ENCODE measurements around the gene SRSF7. TPM values are rescaled to one million over a fixed set of nuclear protein-coding genes. Genes with fewer than 3 reads are reported as not detected.

SRSF7 gene
- total RNA-seq, 4 donors from 2014 or later: 21.5 to 51.4 (median 34.1) TPM

DNA sequence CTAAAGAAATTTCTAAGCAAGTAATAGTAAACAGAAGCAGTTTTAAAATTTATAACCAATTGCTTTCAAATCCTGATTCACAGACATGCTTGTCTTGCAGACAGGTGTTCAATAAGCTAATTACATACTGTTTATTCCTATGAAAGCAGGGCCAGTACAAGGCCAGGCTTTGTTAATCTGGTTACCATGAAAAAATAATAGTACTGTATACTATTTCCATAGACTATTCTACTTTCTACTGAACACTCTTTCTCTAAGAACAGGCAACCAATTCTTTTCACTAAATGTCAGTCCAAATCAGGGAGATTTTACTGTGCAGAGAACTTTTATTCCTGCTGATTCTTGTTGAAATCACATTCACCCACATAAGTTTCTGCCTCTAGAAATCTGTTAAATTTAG is 2.9 kb upstream of the SRSF7 start:
- no peaks in the 10 kb centered on the region for H3K27me3 ChIP-seq
- H3K9me3 ChIP-seq: no peaks in the 10 kb centered on the region
- H3K4me3 ChIP-seq: no peak overlapping the region
- in situ Hi-C loops (cut with MboI; ENCODE audit: low sequenced_read_pairs in 4 of 4) (no loop called here), intact Hi-C loops (cut with DNase I; ENCODE audit: low total_unique reads) (no loop called here)
- no peak overlapping the region for H3K27ac ChIP-seq
- H3K36me3 ChIP-seq: peaks cover 0 to 7% of the 10 kb centered on the region in 2 donors
- TF ChIP-seq, protein P1, sequence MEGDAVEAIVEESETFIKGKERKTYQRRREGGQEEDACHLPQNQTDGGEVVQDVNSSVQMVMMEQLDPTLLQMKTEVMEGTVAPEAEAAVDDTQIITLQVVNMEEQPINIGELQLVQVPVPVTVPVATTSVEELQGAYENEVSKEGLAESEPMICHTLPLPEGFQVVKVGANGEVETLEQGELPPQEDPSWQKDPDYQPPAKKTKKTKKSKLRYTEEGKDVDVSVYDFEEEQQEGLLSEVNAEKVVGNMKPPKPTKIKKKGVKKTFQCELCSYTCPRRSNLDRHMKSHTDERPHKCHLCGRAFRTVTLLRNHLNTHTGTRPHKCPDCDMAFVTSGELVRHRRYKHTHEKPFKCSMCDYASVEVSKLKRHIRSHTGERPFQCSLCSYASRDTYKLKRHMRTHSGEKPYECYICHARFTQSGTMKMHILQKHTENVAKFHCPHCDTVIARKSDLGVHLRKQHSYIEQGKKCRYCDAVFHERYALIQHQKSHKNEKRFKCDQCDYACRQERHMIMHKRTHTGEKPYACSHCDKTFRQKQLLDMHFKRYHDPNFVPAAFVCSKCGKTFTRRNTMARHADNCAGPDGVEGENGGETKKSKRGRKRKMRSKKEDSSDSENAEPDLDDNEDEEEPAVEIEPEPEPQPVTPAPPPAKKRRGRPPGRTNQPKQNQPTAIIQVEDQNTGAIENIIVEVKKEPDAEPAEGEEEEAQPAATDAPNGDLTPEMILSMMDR (IDR thresholded peaks at IDR 0.05 in 4 of 5, conservative IDR thresholded peaks at IDR 0.05 in 1 of 5): no peak
- TF ChIP-seq POLR2A (IDR thresholded peaks at IDR 0.05): no peak
- DNase-seq (no peak), ATAC-seq (no peak)
- peaks cover 10% of the 10 kb centered on the region in 2 donors for H3K4me1 ChIP-seq

DNA sequence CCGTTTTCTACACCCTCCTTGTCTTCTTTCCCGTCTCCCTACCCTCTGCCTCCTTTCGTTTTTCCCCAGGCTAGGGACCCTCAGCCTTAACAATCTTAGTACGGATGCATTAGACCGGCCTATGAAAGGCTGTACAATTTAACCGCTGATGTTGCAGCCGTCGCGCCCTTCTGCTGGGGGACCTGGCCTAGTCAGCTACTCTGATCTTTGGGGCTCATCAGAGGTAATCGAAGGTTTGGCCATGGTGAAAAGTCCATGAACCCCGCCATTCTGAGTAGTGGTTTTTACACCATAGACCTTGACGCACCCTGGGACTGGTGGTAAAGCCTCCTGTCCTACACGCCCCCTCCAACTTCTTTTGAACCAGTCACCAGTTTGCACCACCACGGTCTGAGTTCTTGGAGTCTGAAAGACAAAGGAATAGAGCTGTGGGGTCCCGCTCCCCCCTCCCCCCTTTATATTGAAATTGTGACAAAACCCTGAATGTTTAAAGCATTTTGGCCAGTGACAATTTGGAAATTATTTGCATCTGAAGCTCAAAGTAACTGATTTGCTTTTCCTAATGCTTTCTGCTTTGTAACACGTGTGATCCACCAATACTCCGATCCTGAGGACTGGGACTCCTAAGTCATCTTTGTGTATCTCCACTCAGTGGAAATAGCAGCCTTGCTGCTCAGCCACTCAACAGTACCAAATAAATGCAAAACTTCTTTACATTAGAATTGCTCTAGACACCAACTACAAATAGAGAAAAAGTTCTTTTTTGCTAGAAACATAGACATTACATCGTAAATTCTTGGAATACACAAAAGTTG is 642 bp upstream of the SRSF7 start:
- intact Hi-C loops (cut with DNase I; ENCODE audit: low total_unique reads) (loop anchor here (1.0 to 2.0 kb wide), 4 partner anchors 26 to 375 kb away; partner anchors contain the start of genes ATL2, GEMIN6 and HNRNPLL), in situ Hi-C loops (cut with MboI; ENCODE audit: low sequenced_read_pairs in 4 of 4) (no loop called here)
- Histone ChIP-seq H3K4me1 (peaks cover 22 to 24% of the 10 kb centered on the region in 2 donors), H3K27ac (peak overlapping the region; percentile 96 to 98 (median 97)), H3K27me3 (no peaks in the 10 kb centered on the region), H3K4me3 (peak overlapping the region; percentile 72 to 88 (median 82)), H3K36me3 (peaks cover 0 to 29% of the 10 kb centered on the region in 2 donors), H3K9me3 (no peaks in the 10 kb centered on the region)
- TF ChIP-seq, protein P1 (IDR thresholded peaks at IDR 0.05 in 4 of 5, conservative IDR thresholded peaks at IDR 0.05 in 1 of 5): no peak
- TF ChIP-seq POLR2A (IDR thresholded peaks at IDR 0.05): no peak
- ATAC-seq (peak in 1 of 2 donors; percentile 0), DNase-seq (no peak)

DNA sequence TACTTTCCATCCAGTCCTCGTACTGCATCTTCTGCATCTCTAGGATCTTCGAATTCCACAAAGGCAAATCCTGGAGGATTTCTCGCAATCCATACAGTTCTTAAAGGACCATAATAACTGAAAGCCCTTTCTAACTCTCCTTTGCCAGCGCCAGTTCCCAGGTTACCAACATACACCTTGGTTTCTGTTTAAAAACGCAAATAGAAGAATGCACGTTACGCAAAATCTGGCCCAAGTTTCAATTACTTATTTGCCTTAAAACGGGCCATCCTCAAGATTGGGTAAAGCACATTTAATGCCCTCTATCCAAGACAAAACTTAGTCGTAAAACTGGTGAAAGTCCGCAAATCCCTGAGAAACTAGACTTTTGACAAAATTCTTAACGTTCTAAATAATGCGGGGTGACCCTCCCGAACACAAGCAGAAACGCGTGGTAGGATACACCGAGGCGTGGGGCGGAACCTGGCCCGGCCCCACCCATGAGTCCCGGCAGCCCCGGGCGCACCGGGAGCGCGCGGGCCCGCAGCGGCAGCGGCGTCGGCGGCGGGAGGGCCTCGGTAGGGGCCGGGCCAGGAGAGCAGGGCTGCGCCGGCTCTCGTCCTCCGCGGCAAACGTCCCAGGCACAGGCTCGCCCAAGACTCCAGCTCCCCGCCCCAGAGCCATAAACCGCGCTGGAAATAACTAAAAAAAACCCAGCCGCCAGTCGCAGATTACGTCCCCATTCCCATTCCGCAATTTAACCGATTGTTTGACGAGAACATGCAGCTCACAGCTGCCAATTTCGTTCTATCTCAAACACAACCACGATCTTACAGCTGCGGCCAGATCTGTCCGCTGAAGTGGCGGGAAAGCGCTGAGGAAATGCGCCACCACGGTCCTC is 910 bp downstream of the SRSF7 start:
- Histone ChIP-seq H3K4me1 (peaks cover 24 to 31% of the 10 kb centered on the region in 2 donors), H3K27me3 (no peaks in the 10 kb centered on the region), H3K9me3 (no peaks in the 10 kb centered on the region), H3K4me3 (peak overlapping the region; percentile 72 to 88 (median 82)), H3K36me3 (peaks cover 0 to 45% of the 10 kb centered on the region in 2 donors), H3K27ac (peak overlapping the region; percentile 96 to 98 (median 97))
- ATAC-seq (peak; percentile 60 to 70), DNase-seq (peak; percentile 47 to 59)
- in situ Hi-C loops (cut with MboI; ENCODE audit: low sequenced_read_pairs in 4 of 4): no loop called here
- peak; percentile 84 to 90 for TF ChIP-seq POLR2A (IDR thresholded peaks at IDR 0.05)
- TF ChIP-seq, protein P1 (IDR thresholded peaks at IDR 0.05 in 4 of 5, conservative IDR thresholded peaks at IDR 0.05 in 1 of 5): no peak
- intact Hi-C loops (cut with DNase I; ENCODE audit: low total_unique reads): loop anchor here (2.0 kb wide), 3 partner anchors 27 to 373 kb away; partner anchors contain the start of genes ATL2 and HNRNPLL

DNA sequence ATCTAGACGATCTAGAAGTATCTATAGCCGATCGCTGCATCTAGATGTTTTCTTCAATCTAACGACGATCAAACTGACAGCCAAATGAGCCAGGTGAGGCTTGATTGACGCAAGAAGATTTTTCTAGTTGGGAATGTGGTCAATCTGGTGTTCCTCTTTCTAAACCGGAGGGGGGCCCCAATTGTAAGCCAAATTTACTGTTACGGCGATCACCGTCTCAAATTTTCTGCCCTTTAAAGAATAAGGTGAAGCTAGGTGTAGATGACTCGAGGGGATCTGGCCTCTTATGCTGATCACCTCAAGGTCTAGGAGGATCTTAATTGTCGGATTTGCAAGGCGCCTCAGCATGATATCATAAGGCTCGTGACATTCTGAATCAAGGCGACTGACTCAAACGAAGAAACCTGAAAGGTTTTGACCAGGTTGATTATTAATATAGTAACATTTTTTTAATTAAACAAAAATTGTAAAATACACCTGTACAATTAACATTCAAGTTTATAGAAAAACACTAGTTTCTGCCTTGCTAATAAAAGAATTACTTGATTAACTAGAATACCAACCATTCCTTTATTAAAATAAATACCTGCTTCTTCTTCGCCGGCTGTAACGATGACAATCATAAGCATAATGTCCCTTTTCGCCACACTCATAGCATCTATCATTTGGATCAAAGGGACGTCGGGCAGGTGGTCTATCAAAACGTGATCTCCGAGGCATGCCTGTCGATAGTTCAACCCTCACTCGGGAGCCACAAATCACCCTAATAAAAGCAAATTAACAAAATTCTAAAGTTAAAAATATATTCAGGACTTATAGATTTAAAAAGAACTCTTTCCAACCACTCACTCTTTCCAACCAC is 2.0 kb downstream of the SRSF7 start:
- in situ Hi-C loops (cut with MboI; ENCODE audit: low sequenced_read_pairs in 4 of 4): loop anchor here in 3 of 4 donors (5.0 to 25.0 kb wide), 4 partner anchors 154 to 437 kb away; partner anchors contain the start of gene ATL2 (in 1 of the 3)

More for the DNA sequence above, 2.0 kb downstream of the SRSF7 start:
- H3K36me3 ChIP-seq: peaks cover 0 to 56% of the 10 kb centered on the region in 2 donors
- H3K9me3 ChIP-seq: no peaks in the 10 kb centered on the region
- ATAC-seq (no peak), DNase-seq (no peak)
- H3K4me1 ChIP-seq: peaks cover 27 to 35% of the 10 kb centered on the region in 2 donors
- H3K4me3 ChIP-seq: peak overlapping the region; percentile 72 to 88 (median 82)
- intact Hi-C loops (cut with DNase I; ENCODE audit: low total_unique reads): no loop called here
- H3K27me3 ChIP-seq: no peaks in the 10 kb centered on the region
- TF ChIP-seq POLR2A (IDR thresholded peaks at IDR 0.05): no peak
- TF ChIP-seq, protein P1 (IDR thresholded peaks at IDR 0.05 in 4 of 5, conservative IDR thresholded peaks at IDR 0.05 in 1 of 5): no peak
- H3K27ac ChIP-seq: peak overlapping the region; percentile 96 to 98 (median 97)
